Activated CD8-positive, alpha-beta memory T cell treated with anti-CD3 and anti-CD28 coated beads, Interleukin-2, amount 50 U/mL, for 1 hour (primary cell): Measurements from ENCODE around the gene UPP1.
"Not testable (repeated sequence)": the region's sequence is repeated elsewhere in the genome, so short reads cannot be mapped to it uniquely, and the experiment has no call there.

ENCODE experiments used
- DNase-seq: peaks from one replicate; pipeline ENCODE4 v3.0.0-alpha.2; 2020; ENCODE audit errors: extremely low read depth

The UPP1 gene

DNA sequence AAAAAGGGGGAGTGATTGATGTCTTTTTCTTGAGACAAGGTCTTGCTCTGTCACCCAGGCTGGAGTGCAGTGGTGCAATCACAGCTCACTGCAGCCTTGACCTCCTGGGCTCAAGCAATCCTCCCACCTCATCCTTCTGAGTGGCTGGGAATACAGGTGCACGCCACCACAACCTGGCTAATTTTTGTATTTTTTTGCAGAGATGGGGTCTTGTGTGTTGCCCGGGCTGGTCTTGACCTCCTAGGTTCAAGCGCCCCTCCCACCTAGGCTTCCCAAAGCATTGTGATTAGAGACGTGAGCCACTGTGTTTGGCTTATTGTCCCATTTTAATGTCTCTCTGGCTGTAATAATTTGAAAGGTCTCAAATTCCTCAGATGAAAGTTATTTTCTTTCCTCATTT, 21.8 kb downstream of the UPP1 start:
- no peak for DNase-seq

DNA sequence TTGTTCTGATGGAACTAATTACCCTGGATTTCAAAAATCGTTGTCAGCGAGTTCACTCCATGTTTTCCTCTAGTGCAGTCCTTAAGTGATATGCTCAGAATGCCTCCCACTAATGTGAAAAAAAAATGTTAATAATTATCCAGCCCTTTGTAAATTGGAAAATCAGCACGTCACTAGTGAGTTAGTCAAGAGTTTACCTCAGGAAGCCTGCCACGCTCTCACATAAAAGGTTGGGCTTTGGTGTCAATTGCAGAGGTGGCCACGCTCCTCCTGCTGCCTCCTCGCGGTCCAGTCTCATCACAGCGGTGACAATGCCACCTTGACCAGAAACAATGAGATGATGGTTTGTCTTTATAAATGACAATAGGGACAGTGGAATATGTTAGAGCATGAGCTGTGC, 22.5 kb downstream of the UPP1 start:
- DNase-seq, result no peak

DNA sequence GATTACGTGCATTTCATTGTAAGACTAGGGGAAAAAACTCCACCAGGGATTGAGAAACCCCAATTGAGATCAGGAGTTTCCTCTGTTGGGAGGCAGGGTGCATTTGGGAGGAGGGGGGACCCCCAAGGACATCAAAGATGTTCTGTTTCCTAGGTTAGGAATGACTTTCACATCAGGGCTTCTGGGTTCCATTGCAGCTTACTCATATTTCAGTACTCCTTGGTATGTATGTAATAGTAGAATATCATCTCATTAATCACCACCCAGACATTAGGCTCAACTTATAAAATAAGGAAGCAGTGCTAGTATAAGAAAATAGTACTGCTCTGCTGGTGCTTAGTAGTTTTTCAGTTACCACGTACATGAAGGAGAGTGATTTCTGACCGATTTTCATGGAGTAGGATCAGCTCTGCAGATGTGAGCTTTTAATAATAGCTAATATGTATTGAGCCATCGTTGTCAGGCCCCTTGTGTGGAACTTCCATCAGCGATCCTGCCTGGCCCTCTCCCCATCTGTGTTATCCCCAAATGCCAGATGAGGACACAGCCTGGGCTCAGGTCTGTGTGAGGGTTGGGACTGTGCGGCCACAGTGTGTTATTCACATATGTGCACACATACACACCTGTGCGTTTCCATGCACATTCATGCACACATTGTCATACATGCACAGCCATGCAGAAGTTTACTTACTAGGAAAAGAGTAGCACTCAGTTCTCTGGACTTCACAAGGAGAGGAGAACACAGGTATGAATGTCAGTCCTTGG, 23.5 kb downstream of the UPP1 start:
- DNase-seq, result no peak

DNA sequence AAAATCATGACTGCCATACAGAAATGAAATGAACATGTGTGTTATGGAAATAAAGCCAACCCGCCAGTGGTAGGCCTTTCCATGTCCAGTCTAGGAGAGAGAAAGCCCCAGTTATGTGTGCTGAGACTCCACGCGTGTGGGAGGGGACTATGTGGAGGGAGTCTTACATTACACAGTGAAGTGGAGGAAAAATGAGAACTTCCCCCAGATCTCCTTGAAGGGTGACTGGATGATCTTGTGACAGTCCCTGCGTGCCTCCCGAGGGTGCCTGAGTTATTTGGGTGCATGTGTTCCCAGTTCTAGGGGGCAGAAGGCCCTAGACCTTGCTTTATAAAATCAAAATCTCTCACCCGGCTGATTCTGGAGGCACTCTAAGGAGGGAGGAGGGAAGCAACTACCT, 24.2 kb downstream of the UPP1 start:
- no peak for DNase-seq

DNA sequence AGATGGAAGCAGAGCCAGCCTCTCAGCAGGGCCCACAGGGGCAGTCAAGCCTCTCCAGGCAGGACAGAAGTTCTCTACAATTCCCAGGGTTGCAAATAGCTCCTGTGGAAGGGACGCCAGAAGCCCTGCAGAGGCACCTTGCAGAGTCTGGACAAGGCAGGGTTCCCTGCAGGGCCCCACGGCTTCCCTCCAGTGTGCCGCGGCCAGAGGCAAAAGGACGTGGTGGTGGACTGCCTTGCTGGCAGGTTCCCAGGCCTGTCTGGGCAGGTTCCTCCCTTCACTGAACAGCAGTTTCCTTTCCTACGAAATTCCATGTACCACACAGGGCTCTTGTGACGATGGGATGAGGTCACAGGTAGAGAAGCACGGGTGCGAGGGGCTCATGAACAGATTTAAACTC, 25.1 kb downstream of the UPP1 start:
- no peak for DNase-seq

DNA sequence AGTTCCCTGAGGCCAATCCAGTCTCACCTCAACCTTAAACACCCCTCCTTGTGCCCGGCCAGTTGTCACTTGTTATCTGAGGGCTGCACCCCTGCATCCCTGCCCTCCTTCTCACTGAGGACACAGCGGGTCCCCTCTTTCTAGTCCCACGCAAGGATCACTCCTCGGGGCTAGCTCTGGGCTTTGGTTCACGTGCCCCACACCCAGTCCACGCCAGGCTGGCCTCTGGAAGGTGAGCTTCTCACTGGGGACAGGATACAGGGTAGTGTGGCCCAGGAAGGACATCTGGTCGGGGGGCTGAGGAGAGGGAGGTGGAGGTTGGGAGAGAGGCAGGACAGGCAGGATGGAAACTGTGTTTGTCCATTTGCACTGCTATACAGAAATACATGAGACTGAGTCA, 25.5 kb downstream of the UPP1 start:
- no peak for DNase-seq

DNA sequence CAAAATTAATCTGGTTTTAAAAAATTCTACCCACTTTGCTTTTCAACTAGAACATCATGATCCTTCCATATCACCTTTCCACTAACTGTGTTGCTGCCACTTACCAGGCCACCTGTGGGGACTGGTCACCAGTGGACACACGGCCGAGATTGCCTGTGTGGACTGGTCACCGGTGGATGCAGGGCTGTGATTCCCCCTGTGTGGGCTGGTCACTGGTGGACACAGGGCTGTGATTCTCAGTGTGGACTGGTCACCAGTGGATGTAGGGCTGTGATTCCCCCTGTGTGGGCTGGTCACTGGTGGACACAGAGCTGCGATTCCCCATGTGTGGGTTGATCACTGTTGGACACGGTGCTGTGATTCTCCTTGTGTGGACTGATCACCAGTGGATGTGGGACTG, 27.0 kb downstream of the UPP1 start:
- no peak for DNase-seq

DNA sequence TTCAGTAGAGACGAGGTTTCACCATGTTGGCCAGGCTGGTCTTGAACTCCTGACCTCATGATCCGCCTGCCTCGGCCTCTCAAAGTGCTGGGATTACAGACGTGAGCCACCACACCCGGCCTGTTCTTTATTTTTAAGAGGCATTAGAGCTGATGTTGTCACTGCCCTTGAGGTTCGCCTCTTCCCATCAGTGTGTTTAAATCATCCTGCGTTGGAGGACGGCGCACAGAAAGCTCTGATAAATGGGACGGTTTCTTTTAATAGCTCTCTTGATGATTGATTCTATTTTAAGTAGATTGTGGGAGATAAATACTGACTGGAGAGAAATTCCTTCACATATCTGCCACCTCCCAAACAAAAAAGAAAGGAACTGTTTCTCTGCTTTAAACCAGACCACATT, 29.0 kb downstream of the UPP1 start:
- no peak for DNase-seq

DNA sequence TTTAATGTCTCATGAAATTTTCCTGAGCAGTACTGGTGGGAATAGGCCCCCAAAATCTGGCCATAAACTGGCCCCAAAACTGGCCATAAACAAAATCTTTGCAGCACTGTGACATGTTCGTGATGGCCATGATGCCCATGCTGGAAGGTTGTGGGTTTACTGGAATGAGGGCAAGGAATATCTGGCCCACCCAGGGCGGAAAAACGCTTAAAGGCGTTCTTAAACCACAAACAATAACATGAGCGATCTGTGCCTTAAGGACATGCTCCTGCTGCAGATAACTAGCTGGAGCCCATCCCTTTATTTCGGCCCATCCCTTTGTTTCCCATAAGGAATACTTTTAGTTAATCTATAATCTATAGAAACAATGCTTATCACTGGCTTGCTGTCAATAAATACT, 31.5 kb downstream of the UPP1 start:
- not testable (repeated sequence) for DNase-seq

DNA sequence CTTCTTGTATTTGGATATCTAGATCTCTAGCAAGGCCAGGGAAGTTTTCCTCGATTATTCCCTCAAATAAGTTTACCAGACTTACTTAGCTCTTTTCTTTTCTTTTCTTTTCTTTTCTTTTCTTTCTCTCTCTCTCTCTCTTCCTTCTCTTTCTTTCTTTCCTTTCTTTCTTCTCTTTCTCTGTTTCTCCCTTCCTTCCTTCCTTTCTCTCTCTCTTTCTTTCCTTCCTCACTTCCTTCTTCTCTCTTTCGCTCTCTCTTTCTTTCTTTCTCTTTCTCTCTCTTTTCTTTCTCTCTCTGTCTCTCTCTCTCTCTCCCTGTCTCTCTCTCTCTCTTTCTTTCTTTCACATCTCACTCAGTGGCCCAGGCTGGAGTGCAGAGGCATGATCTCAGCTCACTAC, 37.0 kb downstream of the UPP1 start:
- no peak for DNase-seq

DNA sequence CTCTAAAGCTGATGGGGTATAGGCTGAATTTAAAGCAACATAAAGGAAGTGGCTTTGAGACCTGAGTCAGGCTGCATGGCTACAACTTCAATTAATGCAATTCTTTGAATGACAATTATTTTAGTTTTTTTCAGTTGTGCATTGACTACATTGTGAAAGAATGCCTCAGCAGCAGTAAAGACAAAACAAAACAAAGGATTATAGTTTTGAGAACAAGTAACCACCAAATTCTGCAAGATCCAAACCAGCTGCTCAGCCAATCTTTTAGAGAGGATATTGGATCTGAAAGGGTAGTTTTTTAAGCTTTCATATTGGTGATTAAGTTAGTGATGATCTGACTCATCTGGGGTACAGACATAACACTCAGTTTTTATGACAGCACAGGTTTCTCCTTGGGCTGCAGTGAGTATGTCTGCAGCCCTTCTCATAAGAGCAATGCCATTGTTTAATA, 41.6 kb downstream of the UPP1 start:
- DNase-seq, result no peak

DNA sequence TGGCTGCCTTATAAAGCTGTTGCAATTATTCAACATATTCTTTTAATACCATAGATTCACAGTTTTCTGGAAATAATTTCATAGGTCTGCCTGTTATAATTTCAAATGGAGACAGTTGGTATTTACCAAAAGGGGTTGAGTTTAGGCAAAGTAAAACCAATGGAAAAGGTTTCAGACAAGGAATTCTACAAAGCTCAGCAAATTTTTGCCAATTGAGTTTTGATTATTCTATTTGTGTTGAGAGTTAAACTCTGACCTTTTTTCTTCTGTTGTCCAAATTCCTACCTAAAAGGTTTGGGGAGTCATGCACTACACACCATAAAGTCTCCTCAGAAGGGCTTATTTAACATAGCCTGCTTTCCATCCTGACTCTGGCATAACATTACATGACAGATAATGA, 43.7 kb downstream of the UPP1 start:
- no peak for DNase-seq

DNA sequence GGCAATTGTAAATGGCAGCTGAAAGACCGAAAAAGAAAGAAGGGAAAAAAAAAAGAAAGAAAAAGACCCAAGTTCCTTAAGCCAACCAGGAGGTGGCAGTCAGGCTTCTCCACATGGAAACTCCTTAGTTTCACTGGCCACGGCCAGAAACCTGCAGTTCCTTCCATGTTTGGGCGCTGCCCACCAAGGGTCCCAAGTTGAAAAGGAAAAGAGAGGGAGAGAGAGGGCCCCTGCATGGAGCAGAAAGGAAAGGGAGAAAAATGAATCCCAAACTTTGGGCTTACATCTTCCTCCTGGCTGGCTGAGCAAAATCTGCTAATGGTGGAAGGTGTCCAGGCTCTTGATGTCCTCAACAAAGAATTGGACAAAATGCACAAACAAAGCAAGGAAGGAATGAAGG, 50.4 kb downstream of the UPP1 start:
- no peak for DNase-seq

DNA sequence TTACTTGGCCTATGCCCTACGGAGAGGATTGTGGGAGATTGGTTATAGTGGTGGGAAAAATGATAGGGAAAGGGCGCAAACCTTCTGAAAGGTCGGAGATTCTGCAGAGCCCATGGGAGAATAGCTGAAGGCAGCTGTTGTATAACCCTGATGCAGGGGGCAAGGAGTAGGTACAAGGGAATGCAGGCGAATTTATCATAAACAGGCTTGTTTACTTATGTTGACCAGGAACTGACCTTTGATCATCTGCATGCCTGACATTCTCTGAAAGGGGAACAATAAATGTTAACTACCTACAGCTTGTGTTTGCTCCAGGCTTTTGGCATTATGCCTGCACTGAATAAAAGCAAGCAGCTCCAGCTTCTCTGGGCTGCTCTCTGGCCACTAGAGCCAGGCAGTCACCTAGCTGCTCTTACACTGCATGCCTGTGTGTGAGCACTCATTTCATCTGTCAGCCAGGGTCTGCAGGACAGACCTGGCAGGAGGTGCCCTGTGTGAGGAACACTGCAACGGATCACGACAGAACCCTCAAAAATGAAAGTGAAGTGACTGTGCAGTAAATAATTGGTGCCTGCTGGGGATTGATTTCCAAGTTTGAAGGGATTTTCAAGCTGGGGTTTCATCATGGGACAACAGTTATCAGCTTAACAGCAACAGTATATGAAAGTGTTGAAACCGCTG, 51.1 kb downstream of the UPP1 start:
- no peak for DNase-seq

DNA sequence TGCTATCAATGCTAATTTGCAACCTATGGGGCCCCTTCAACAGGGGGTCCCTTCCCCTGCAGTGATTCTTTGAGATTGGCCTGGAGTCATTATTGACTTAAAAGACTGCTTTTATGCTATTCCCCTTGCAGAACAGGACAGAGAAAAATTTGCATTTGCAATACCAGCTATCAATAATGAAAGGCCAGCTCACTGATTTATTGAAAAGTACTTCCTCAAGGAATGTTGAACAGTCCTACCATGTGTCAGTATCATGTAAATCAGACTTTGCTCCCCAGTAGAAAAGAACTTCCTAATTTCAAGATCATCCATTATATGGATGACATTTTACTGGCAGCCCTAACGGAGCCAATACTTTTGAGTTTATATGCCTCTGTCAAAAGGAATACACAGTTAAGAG, 52.5 kb downstream of the UPP1 start:
- DNase-seq, result no peak

DNA sequence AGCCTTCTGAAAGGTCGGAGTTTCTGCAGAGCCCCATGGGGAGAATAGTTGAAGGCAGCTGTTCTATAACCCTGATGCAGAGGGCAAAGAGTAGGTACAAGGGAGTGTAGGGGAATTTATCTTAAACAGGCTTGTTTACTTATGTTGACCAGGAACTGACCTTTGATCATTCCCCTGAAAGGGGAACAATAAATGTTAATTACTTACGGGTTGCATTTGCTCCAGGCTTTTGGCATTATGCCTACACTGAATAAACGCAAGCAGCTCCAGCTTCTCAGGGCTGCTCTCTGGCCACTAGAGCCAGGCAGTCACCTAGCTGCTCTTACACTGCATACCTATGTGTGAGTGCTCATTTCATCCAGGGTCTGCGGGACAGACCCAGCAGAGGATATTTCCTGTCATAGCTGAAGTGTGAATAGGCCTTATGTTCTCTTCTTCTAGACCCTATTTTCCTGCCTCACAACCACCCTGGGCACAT, 55.3 kb downstream of the UPP1 start:
- no peak for DNase-seq

DNA sequence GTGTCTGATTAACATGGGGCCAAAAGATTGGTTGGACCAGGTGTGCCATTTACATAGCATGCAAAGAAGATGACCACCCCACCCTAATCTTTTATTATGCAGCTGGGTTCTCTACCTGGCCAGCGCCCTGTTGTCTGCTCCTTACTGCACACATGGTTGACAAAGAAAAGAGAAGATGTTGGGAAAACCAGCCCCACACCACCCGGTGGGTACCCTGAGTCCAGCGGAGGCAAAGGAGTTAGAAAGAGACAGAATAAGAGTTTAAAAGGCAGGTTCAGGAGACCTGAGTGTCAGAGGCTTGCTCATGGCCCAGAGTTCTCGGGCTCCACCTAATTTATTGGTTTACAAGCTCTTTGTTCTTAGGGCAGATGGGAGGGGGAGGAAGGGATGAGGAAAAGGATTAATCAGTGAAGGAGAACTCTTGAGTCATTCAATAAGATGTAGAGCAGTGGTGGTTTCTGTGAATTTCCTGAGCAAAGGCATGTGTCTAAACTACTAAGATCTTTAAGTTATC, 58.1 kb downstream of the UPP1 start:
- DNase-seq, result no peak

DNA sequence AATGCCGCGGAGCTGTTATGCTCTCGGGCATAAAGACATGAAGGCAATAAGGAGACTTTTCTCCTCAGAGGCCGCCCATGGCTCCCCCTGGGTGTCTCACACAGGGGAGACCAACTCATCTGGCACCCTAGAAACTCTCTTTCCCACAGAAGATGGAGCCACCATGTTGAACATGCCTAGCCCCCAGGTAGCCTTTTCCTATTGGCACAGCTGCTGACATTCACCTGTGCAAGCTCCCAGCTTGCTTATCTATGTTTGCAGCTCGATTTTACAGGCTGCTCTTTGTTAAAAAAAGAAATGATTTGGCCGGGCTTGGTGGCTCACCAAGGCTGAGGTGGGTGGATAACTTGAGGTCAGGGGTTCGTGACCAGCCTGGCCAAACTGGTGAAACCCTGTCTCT, 58.6 kb downstream of the UPP1 start:
- not testable (repeated sequence) for DNase-seq

DNA sequence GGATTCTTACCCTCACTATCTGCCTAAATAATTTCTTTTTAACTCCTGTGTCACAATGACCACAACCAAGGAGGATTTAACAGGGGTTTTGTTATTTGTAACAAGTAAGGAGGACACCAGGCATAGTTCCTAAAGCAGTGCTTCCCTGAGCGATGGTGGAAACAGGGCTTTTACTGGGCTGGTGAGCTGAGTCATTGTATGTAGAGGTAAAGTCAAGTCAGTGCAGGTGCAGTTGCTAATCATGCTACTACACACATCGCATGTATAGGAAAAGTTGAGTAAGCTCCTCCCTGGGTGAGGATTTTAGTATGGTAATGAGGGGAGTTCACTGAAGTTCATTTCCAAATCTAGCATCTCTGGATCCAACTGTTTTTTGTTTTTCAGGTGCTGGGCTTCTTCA, 59.2 kb downstream of the UPP1 start:
- no peak for DNase-seq

DNA sequence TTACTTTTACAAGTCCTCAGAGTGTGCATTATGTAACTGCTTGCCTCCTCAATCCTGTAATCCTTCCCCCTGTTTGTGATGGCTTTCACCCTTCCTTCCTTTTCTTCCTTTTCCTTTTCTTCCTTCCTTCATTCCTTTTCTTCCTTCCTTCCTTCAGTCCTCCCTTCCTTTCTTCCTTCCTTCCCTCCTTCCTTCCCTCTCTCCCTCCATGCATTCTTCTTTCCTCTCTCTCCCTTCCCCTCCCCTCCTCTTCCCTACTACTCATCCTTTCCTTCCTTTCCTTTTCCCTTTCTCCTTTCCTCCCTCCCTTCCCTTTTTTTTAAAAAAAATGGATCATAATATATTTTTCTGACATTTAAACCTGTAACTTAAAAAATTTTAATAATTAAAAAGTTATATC, 60.0 kb downstream of the UPP1 start:
- no peak for DNase-seq

DNA sequence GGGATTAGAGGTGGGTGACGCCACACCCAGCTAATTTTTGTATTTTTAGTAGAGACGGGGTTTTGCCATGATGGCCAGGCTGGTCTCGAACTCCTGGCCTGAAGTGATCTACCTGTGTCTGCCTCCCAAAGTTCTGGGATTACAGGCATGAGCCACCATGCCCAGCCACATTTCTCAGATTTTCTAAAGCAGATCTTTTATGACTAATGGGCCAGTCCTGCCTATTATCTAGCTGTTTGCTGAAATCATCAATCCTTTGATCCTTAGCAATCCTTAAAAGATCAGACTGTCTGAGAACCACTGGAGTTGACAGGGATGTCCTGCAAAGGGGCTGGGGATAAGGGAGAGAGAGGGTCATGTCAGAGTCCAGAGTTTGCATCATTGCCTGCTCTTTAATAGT, 61.0 kb downstream of the UPP1 start:
- no peak for DNase-seq

DNA sequence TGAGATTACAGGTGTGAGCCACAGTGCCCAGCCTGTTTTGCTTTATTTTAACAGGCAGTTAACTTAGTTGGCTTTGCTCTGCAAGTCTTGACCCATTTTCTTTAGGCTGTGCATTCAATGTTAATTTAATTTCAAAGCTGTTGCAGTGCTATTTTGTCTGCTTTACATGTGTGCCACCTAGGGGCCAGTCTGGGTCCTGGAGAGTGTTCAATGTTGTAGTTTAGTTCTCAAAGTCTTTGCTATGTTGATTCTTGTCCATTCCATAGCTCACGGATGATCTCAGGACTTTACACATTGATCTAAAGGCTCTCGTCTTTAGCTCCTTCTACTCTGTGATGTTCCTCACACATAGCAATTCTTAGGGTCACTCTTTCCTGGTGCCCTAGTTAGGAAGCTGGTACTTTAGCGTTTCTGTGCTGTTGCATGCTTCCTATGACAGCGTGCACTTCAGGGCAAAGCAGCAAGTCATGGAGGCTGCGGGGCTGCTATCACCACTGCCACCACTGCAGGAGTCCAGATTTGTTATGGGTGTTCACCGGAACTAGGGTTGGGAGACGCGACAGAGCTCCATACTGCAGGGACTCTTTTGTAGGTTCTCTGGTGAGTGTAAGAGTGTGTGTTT, 65.8 kb downstream of the UPP1 start:
- DNase-seq, result no peak
